Inflammatory macrophage (primary cell): Measurements from ENCODE around the gene CCND1.
"Not testable (repeated sequence)": the region's sequence is repeated elsewhere in the genome, so short reads cannot be mapped to it uniquely, and the experiment has no call there.

ENCODE experiments used
- DNase-seq, 2 donors: peaks; one replicate each; pipeline ENCODE4 v3.0.0-alpha.2; 2020 to 2022

The CCND1 gene

GRCh38 chr11:69618237-69618636 lies 22.7 kb upstream of the CCND1 start:
- no peak for DNase-seq

- DNase-seq: no peak
These were observed 20.2 kb upstream of the CCND1 start for GRCh38 chr11:69620683-69621290.

- not testable (repeated sequence) for DNase-seq
These were observed 18.8 kb upstream of the CCND1 start for GRCh38 chr11:69622097-69622681.

- DNase-seq: no peak
These were observed 16.7 kb upstream of the CCND1 start for GRCh38 chr11:69624293-69624692.

GRCh38 chr11:69625476-69625875 lies 15.5 kb upstream of the CCND1 start:
- no peak for DNase-seq

- no peak for DNase-seq
These were observed 13.4 kb upstream of the CCND1 start for GRCh38 chr11:69627551-69627950.

- peak in 1 of 2 donors; percentile 11 for DNase-seq
These were observed 10.9 kb upstream of the CCND1 start for GRCh38 chr11:69630017-69630416.

GRCh38 chr11:69630424-69630823 lies 10.5 kb upstream of the CCND1 start:
- no peak for DNase-seq

GRCh38 chr11:69632900-69633299 lies 8.1 kb upstream of the CCND1 start:
- DNase-seq: no peak

GRCh38 chr11:69634069-69634468 lies 6.9 kb upstream of the CCND1 start:
- DNase-seq: no peak

- DNase-seq: no peak
These were observed 6.4 kb upstream of the CCND1 start for GRCh38 chr11:69634590-69634989.

GRCh38 chr11:69635195-69635594 lies 5.8 kb upstream of the CCND1 start:
- DNase-seq: no peak

GRCh38 chr11:69635804-69636511 lies 5.0 kb upstream of the CCND1 start:
- DNase-seq: no peak

- peak in 1 of 2 donors; percentile 28 for DNase-seq
These were observed 4.3 kb upstream of the CCND1 start for GRCh38 chr11:69636512-69637197.

GRCh38 chr11:69637198-69637940 lies 3.6 kb upstream of the CCND1 start:
- no peak for DNase-seq

GRCh38 chr11:69637941-69638871 lies 2.8 kb upstream of the CCND1 start:
- no peak for DNase-seq

- peak; percentile 80 to 89 for DNase-seq
These were observed 1.8 kb upstream of the CCND1 start for GRCh38 chr11:69638941-69639681.

GRCh38 chr11:69639831-69640230 lies 1.1 kb upstream of the CCND1 start:
- DNase-seq: no peak

- DNase-seq: peak; percentile 21 to 46
These were observed 529 bp upstream of the CCND1 start for GRCh38 chr11:69640260-69640994.
